G401 (cell line): ENCODE data around the gene MOK. TPM values are rescaled to one million over a fixed set of nuclear protein-coding genes. Genes with fewer than 3 reads are reported as not detected.
A peak's percentile ranks its signal among the peaks of the same experiment; 100 is the strongest.
"Not testable (repeated sequence)": the region's sequence is repeated elsewhere in the genome, so short reads cannot be mapped to it uniquely, and the experiment has no call there.

Source experiments
- DNase-seq: peaks from one replicate; pipeline ENCODE4 v3.0.0-alpha.2; 2015; ENCODE audit warnings: low spot score
- in situ Hi-C: cut with HindIII; loops from 2 replicates; pipeline ENCODE4 v1.10.0; 2016; ENCODE audit warnings: low sequenced_read_pairs, mixed read lengths
- total RNA-seq: library from RNA; depleted of rRNA; stranded (reverse); fragments of >200 nt; shearing (Covaris generic); gene quantifications from 2 replicates; pipeline ENCODE4 v1.2.3, GENCODE V29; 2014; rRNA removed

Gene MOK, protein sequence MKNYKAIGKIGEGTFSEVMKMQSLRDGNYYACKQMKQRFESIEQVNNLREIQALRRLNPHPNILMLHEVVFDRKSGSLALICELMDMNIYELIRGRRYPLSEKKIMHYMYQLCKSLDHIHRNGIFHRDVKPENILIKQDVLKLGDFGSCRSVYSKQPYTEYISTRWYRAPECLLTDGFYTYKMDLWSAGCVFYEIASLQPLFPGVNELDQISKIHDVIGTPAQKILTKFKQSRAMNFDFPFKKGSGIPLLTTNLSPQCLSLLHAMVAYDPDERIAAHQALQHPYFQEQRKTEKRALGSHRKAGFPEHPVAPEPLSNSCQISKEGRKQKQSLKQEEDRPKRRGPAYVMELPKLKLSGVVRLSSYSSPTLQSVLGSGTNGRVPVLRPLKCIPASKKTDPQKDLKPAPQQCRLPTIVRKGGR
- total RNA-seq, result 11.3 and 20.6 TPM in 2 replicates

DNA sequence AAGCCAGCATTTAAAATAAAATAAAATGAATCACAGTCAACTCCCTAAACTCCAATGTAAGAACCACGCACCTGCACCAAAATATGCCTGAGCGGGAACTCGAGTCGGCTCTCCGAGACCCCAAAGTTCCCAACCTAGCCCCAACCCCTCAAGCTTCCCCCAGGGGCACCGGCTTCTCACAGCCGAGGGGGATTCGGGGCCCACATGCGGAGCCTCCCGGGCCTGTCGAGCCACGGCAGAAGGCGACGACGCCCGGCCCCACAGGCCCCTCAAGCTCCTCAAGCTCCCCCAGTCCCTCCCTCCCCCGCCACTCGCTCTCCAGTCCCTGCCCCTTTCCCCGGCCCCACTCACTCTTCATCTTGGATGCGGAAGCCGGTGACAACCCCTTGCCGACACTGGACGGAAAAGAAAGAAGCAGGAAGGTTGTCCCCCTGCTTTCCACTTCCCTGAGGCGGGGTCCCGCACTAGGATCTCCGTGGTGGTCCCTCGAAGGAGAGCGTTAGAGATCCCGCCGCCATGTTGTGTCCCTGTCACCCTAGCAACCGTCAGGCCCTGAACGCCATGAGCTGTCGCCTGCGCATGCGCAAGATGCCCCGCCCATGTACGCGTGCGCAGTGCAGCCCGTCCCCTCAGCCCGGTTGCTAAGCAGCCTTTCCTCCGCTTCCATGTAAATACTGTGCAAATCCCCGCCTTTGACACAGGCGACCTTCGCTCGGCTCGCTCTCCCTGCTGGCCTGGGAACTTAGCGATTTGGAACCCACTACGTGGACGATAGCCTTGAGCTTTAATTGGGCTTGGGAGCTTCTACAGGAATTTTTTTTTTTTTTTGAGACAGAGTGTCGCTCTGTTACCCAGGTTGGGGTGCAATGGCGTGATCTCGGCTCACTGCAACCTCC, at the start of gene MOK:
Gene MOK, minus strand, starts transcription at position 554 of the 896 bp plus-strand sequence. Its CDS starts 196 bp downstream, at position 358.
- DNase-seq, result peak; percentile 97
- in situ Hi-C loops, result loop anchor here (25.0 kb wide), 1 partner anchor 218 kb away; the partner anchor contains the start of gene HSP90AA1

GRCh38 chr14:102353126-102353619, 48.2 kb upstream of the MOK start:
- DNase-seq, result no peak
- in situ Hi-C loops, result no loop called here

DNA sequence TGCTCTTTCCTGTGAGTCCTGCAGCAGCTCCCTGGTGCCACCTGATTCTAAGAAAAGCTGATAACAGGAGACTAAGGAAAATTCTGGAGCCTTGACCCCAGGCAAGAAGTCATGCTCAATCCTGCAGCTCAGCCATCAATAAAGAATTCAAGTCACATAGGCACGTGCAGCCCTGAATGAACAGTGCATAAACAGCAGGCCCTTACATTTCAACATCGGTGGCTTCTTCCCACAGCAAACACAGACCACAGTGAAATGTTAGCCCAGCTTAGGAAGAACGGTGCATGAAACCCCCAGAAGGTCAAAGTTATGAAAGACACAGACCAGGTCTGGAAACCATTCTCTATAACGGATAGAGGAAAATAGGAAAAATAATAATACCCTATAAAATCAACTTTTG, 47.2 kb upstream of the MOK start:
- DNase-seq, result no peak
- in situ Hi-C loops, result no loop called here

DNA sequence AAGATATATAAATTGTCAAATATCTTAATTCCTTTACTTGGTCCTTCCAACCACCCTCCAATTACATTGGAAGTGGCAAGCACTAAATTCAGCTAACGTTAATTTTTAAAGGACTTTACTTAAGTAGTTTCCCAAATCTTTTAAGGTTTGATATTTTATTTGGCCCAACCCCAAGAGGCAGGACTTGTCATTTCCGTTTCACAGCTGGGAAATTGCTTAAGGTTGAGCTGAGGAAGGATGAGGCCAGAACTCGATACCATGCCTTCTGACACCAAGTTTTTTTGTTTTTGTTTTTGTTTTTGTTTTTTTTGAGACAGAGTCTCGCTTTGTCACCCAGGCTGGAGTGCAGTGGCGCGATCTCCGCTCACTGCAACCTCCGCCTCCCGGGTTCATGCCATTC, 46.6 kb upstream of the MOK start:
- in situ Hi-C loops, DNase-seq: not testable (repeated sequence)

GRCh38 chr14:102351023-102351422, 46.1 kb upstream of the MOK start:
- in situ Hi-C loops, result no loop called here
- no peak for DNase-seq

DNA sequence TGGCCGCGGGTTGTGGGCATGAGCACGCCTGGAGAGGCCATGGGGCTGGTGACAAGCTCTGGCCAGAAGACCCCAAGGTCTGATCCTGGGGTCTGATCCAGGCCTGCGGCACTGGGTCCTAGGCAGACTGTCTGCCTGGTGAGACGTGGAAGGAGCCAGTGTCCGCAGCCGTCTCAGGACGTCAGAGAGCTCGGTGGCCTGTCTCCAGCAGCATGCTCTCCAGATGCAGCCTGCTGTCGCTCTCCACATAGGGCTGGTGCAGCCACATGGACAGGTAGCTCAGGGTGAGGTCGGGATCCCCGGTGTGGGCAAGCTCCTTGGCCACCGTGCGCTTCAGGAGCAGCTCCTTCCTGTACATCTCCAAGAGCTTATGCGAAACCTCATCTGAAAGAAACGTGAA, 43.4 kb upstream of the MOK start:
- in situ Hi-C loops, result no loop called here
- no peak for DNase-seq

DNA sequence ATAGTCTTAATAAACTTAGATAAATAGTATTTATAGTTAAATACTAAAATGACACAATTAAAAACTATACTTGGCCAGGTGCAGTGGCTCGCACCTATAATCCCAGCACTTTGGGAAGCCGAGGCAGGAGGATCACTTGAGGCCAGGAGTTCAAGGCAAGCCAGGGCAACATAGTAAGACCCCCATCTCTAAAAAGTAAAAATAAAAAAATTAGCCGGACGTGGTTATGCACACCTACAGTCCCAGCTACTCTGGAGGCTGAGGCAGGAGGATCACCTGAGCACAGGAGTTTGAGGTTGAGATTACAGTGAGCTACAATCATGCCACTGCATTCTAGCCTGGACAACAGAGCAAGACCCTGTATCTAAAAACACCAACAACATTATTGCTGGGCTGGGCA, 41.7 kb upstream of the MOK start:
- in situ Hi-C loops, result no loop called here
- DNase-seq, result no peak

DNA sequence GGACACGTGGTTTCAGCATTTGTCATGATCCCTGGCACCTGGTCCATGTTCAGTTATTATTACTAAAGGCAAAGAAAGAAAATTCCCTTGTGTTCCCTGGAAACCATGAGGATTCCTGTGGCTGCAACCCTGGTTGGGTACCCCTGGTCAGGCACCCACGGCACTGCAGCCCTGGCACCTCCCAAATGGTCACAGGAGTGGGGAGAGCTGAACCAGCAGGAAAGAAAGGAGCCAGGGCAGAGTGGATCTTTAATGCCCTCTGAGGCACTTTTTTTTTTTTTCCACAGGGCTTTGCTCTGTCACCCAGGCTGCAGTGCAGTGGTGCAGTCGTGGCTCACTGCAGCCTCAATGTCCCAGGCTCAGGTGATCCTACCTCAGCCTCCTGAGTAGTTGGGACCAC, 40.3 kb upstream of the MOK start:
- in situ Hi-C loops, result no loop called here
- no peak for DNase-seq

DNA sequence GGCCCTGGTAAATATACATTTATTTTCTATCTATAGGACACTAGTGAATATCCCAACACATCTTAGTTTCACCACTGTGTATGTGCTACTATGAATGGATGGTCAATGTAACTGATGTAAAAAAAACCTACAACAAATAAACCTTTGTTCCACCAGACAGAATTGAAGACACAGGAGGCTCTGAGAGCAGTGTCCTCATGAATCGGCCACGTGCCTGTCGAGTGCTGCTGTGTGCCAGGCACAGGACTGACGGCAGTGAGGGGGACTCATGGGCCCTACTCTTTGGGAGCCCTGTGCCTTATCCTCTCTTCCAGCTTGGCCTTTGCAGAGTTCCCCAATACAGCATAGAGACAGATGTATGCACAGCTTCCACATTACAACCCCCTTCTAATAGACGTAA, 39.5 kb upstream of the MOK start:
- in situ Hi-C loops, result no loop called here

GRCh38 chr14:102344084-102344483, 39.1 kb upstream of the MOK start:
- in situ Hi-C loops, result no loop called here
- no peak for DNase-seq

More for the DNA sequence above, 39.5 kb upstream of the MOK start:
- DNase-seq, result no peak

DNA sequence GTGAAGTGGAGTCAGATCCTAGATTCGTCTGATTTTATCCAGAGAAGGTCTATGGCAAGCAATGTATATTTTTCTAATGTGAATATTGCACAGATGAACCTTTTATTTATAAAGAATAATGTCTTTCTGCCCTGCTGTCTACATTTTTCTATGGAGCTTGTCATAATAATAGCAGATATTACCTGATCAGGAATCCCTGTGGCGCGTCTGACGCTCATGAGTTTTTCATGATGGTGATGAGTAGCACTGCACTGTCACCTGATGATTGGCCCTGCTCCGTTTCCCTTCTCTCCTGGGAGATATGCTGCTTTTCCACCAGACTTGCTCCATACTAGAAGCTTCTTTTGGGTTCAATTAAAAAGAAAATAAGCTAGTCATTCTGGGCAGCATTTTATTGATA, 37.3 kb upstream of the MOK start:
- no peak for DNase-seq
- in situ Hi-C loops, result no loop called here

DNA sequence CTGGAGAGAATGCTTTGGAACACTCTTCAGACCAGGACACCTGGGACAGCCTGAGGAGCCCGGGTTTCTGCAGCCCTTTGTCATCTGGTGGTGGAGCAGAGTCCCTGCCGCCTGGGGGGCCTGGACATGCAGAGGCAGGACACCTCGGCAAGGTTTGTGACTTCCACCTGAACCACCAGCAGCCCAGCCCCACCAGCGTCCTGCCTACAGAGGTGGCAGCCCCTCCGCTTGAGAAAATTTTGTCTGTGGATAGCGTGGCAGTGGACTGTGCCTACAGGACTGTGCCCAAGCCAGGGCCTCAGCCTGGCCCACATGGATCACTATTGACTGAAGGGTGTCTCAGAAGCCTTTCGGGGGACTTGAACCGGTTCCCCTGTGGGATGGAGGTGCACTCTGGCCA, 36.6 kb upstream of the MOK start:
- no peak for DNase-seq
- in situ Hi-C loops, result no loop called here

GRCh38 chr14:102338724-102339123, 33.8 kb upstream of the MOK start:
- in situ Hi-C loops, result no loop called here

DNA sequence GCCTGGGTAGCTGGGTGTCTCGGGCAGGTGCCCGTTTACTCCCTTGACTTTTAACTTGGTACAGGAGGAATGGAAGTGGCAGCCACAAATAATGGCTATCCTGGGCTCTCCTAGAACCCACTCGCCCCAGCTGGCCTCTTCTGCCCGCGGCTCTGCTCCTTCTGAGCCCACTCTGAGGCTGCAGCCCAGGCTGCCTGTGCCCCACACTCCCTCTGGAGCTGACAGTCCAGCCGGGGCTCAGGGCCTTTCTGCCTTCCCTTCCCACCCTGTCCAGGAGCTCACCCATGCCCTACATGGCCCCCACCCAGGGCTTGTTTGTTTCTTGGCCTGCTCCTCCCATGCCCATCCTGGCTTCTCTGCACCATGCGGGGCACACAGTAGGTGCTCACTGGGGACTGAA, 30.2 kb upstream of the MOK start:
- in situ Hi-C loops, result no loop called here

More at GRCh38 chr14:102338724-102339123, 33.8 kb upstream of the MOK start:
- no peak for DNase-seq

GRCh38 chr14:102333795-102334705, 29.1 kb upstream of the MOK start:
- in situ Hi-C loops, result no loop called here
- DNase-seq, result no peak

More for the DNA sequence above, 30.2 kb upstream of the MOK start:
- no peak for DNase-seq

DNA sequence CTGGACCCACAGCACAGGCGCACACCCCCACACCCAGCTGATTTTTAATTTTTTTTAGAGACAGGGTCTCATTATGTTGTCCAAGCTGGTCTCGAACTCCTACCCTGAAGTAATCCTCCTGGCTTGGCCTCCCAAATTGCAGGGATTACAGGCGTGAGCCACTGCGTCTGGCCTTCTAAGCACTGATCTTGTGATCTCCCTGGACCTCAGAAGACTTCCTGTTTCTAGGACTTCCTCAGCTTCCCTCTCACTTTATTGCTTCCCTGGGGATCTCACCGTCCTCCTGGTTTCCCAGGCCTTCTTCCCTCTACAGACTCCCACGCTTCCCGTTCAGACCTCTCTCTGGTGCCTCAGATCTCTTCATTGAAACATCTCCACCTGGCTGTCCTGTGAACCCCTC, 28.4 kb upstream of the MOK start:
- no peak for DNase-seq
- in situ Hi-C loops, result no loop called here

DNA sequence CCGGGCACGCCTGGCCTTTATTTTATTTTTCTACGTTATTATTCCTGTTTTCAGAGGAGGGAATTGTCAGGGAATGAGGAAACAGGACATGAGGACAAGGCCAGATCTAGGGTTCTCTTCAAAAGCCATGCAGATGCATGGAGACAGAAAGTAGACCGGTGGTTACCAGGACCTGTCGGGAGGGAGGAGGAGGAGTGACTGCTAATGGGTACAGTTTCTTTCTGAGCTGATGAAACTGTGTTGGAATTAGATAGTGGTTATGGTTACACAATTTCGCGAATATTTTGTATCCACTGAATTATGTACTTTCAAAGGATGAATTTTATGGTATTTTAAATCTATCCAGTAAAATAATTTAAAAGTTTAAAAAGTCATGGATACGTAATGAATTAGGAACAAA, 25.8 kb upstream of the MOK start:
- no peak for DNase-seq
- in situ Hi-C loops, result no loop called here

DNA sequence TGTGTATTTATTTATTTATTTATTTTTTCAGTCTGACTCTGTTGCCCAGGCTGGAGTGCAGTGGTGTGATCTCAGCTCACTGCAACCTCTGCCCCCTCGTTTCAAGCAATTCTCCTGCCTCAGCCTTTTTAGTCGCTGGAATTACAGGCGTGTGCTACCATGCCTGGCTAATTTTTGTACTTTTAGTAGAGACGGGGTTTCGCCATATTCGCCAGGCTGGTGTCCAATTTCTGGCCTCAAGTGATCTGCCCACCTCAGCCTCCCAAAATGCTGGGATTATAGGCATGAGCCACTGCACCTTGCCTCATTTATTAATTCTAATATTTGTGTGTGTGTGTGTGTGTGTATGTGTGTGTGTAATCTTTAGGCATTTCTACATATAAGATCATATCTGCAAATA, 24.4 kb upstream of the MOK start:
- in situ Hi-C loops, DNase-seq: not testable (repeated sequence)

GRCh38 chr14:102326583-102326982, 21.6 kb upstream of the MOK start:
- in situ Hi-C loops, result no loop called here
- no peak for DNase-seq
